ENCODE data around the gene DNAAF1. TPM values are rescaled to one million over a fixed set of nuclear protein-coding genes. Genes with fewer than 3 reads are reported as not detected.

Gene DNAAF1
- total RNA-seq, 2 donors from 2014 or later: not detected

GRCh38 chr16:84159007-84159406 is 13.9 kb downstream of the DNAAF1 start:
- Mint-ChIP-seq H3K27ac (no peak overlapping the region), H3K27me3 (peaks cover 30 to 36% of the 10 kb centered on the region in 2 donors)
- no peak for ATAC-seq

GRCh38 chr16:84159800-84160199 is 14.7 kb downstream of the DNAAF1 start:
- no peak overlapping the region for H3K27ac Mint-ChIP-seq
- DNase-seq (ENCODE audit: low spot score) (no peak), ATAC-seq (no peak)
- H3K9me3 Mint-ChIP-seq: no peaks in the 10 kb centered on the region
- H3K4me3 Mint-ChIP-seq: no peak overlapping the region
- peaks cover 35 to 43% of the 10 kb centered on the region in 2 donors for H3K27me3 Mint-ChIP-seq
- H3K4me1 Mint-ChIP-seq (ENCODE audit: low read depth in 2 of 2): no peaks in the 10 kb centered on the region
- no peaks in the 10 kb centered on the region for H3K36me3 Mint-ChIP-seq

More at GRCh38 chr16:84159007-84159406, 13.9 kb downstream of the DNAAF1 start:
- DNase-seq (ENCODE audit: low spot score): no peak
- Mint-ChIP-seq H3K36me3 (no peaks in the 10 kb centered on the region), H3K4me1 (ENCODE audit: low read depth in 2 of 2) (no peaks in the 10 kb centered on the region), H3K4me3 (no peak overlapping the region), H3K9me3 (no peaks in the 10 kb centered on the region)

GRCh38 chr16:84161037-84161436 is 15.9 kb downstream of the DNAAF1 start:
- ATAC-seq (no peak), DNase-seq (ENCODE audit: low spot score) (no peak)
- no peaks in the 10 kb centered on the region for H3K36me3 Mint-ChIP-seq
- H3K4me3 Mint-ChIP-seq: no peak overlapping the region
- no peaks in the 10 kb centered on the region for H3K4me1 Mint-ChIP-seq (ENCODE audit: low read depth in 2 of 2)
- peaks cover 29 to 47% of the 10 kb centered on the region in 2 donors for H3K27me3 Mint-ChIP-seq
- no peak overlapping the region for H3K27ac Mint-ChIP-seq
- no peaks in the 10 kb centered on the region for H3K9me3 Mint-ChIP-seq

GRCh38 chr16:84161801-84162200 is 16.7 kb downstream of the DNAAF1 start:
- Mint-ChIP-seq H3K4me1 (ENCODE audit: low read depth in 2 of 2) (no peaks in the 10 kb centered on the region), H3K9me3 (no peaks in the 10 kb centered on the region), H3K36me3 (no peaks in the 10 kb centered on the region), H3K27ac (no peak overlapping the region), H3K4me3 (no peak overlapping the region), H3K27me3 (peaks cover 25 to 40% of the 10 kb centered on the region in 2 donors)
- DNase-seq (ENCODE audit: low spot score) (no peak), ATAC-seq (no peak)

- no peak for DNase-seq (ENCODE audit: low spot score)
Observed at GRCh38 chr16:84165746-84166145, 20.6 kb downstream of the DNAAF1 start.

GRCh38 chr16:84166796-84167695 is 21.9 kb downstream of the DNAAF1 start:
- peak; percentile 75 to 92 for ATAC-seq
- DNase-seq (ENCODE audit: low spot score): no peak
- Mint-ChIP-seq H3K27me3 (peaks cover 16 to 38% of the 10 kb centered on the region in 2 donors), H3K36me3 (no peaks in the 10 kb centered on the region), H3K4me1 (ENCODE audit: low read depth in 2 of 2) (no peaks in the 10 kb centered on the region), H3K4me3 (no peak overlapping the region), H3K27ac (no peak overlapping the region), H3K9me3 (no peaks in the 10 kb centered on the region)

More at GRCh38 chr16:84165746-84166145, 20.6 kb downstream of the DNAAF1 start:
- Mint-ChIP-seq H3K36me3 (no peaks in the 10 kb centered on the region), H3K4me3 (no peak overlapping the region), H3K27ac (no peak overlapping the region), H3K4me1 (ENCODE audit: low read depth in 2 of 2) (no peaks in the 10 kb centered on the region), H3K9me3 (no peaks in the 10 kb centered on the region), H3K27me3 (peaks cover 19 to 45% of the 10 kb centered on the region in 2 donors)
- no peak for ATAC-seq

- no peaks in the 10 kb centered on the region for H3K4me1 Mint-ChIP-seq (ENCODE audit: low read depth in 2 of 2)
- no peaks in the 10 kb centered on the region for H3K9me3 Mint-ChIP-seq
- no peaks in the 10 kb centered on the region for H3K36me3 Mint-ChIP-seq
- H3K27me3 Mint-ChIP-seq: peaks cover 8 to 28% of the 10 kb centered on the region in 2 donors
- H3K27ac Mint-ChIP-seq: no peak overlapping the region
- ATAC-seq: no peak
- no peak overlapping the region for H3K4me3 Mint-ChIP-seq
- no peak for DNase-seq (ENCODE audit: low spot score)
Observed at GRCh38 chr16:84169765-84170310, 24.7 kb downstream of the DNAAF1 start.

- Mint-ChIP-seq H3K27me3 (peaks cover 7 to 23% of the 10 kb centered on the region in 2 donors), H3K4me1 (ENCODE audit: low read depth in 2 of 2) (peaks cover 5 to 7% of the 10 kb centered on the region in 2 donors)
Observed at GRCh38 chr16:84174396-84174795, 29.3 kb downstream of the DNAAF1 start.

GRCh38 chr16:84175350-84176081 is 30.4 kb downstream of the DNAAF1 start:
- ATAC-seq: peak; percentile 69 to 80
- Mint-ChIP-seq H3K27me3 (peaks cover 2 to 14% of the 10 kb centered on the region in 2 donors), H3K27ac (no peak overlapping the region), H3K36me3 (no peaks in the 10 kb centered on the region), H3K9me3 (no peaks in the 10 kb centered on the region), H3K4me3 (no peak overlapping the region), H3K4me1 (ENCODE audit: low read depth in 2 of 2) (peaks cover 5 to 7% of the 10 kb centered on the region in 2 donors)
- no peak for DNase-seq (ENCODE audit: low spot score)

More at GRCh38 chr16:84174396-84174795, 29.3 kb downstream of the DNAAF1 start:
- DNase-seq (ENCODE audit: low spot score): no peak
- Mint-ChIP-seq H3K9me3 (no peaks in the 10 kb centered on the region), H3K27ac (no peak overlapping the region), H3K4me3 (no peak overlapping the region), H3K36me3 (no peaks in the 10 kb centered on the region)
- no peak for ATAC-seq

- Mint-ChIP-seq H3K4me3 (no peak overlapping the region), H3K27ac (no peak overlapping the region), H3K36me3 (no peaks in the 10 kb centered on the region), H3K27me3 (peaks cover 2 to 14% of the 10 kb centered on the region in 2 donors), H3K4me1 (ENCODE audit: low read depth in 2 of 2) (peaks cover 5 to 7% of the 10 kb centered on the region in 2 donors), H3K9me3 (no peaks in the 10 kb centered on the region)
- DNase-seq (ENCODE audit: low spot score): no peak
- ATAC-seq: no peak
Observed at GRCh38 chr16:84176192-84177053, 31.3 kb downstream of the DNAAF1 start.

- Mint-ChIP-seq H3K27me3 (peaks cover 2 to 14% of the 10 kb centered on the region in 2 donors), H3K27ac (no peak overlapping the region), H3K9me3 (no peaks in the 10 kb centered on the region), H3K4me3 (no peak overlapping the region), H3K36me3 (no peaks in the 10 kb centered on the region), H3K4me1 (ENCODE audit: low read depth in 2 of 2) (peaks cover 5 to 7% of the 10 kb centered on the region in 2 donors)
- DNase-seq (ENCODE audit: low spot score): no peak
- ATAC-seq: no peak
Observed at GRCh38 chr16:84177741-84178073, 32.6 kb downstream of the DNAAF1 start.

GRCh38 chr16:84178146-84178765 is 33.1 kb downstream of the DNAAF1 start:
- no peak for ATAC-seq
- H3K4me3 Mint-ChIP-seq: no peak overlapping the region
- no peaks in the 10 kb centered on the region for H3K9me3 Mint-ChIP-seq
- H3K4me1 Mint-ChIP-seq (ENCODE audit: low read depth in 2 of 2): peaks cover 5 to 7% of the 10 kb centered on the region in 2 donors
- H3K27me3 Mint-ChIP-seq: peaks cover 2 to 14% of the 10 kb centered on the region in 2 donors
- H3K27ac Mint-ChIP-seq: no peak overlapping the region
- H3K36me3 Mint-ChIP-seq: no peaks in the 10 kb centered on the region
- no peak for DNase-seq (ENCODE audit: low spot score)
